OCI-LY3 (cell line): ENCODE results near the gene RBM22.

Experiments
- H2AFZ ChIP-seq: fragments of 200-600, 300-600 bp; shearing (Covaris generic); 2 replicates; pipeline ENCODE4 v1.6.0; 2014; ENCODE audit warnings: antibody characterized with exemption, low read depth, low read length
- H3K27ac ChIP-seq: fragments of 200-600, 300-600 bp; sonication (generic); 2 replicates; pipeline ENCODE4 v1.5.1; 2014; ENCODE audit warnings: mild to moderate bottlenecking, low read length, moderate library complexity, mixed read lengths
- H3K27me3 ChIP-seq: fragments of 200-600, 300-600 bp; sonication (generic); 2 replicates; pipeline ENCODE4 v1.6.1; 2014; ENCODE audit warnings: low read depth, low read length, mixed read lengths
- H3K36me3 ChIP-seq: fragments of 200-600, 300-600 bp; sonication (generic); replicated peaks from 2 replicates; pipeline ENCODE3; 2014; ENCODE audit warnings: low read depth, low read length, mixed read lengths
- H3K4me1 ChIP-seq: fragments of 300-600, 200-600 bp; sonication (generic); 2 replicates; pipeline ENCODE4 v1.6.1; 2014; ENCODE audit warnings: low read length, mixed read lengths
- H3K4me2 ChIP-seq: fragments of 200-600, 300-600 bp; sonication (generic); 2 replicates; pipeline ENCODE4 v1.6.1; 2014; ENCODE audit warnings: low read length, mixed read lengths
- H3K4me3 ChIP-seq: fragments of 300-600, 200-600 bp; sonication (generic); 2 replicates; pipeline ENCODE4 v1.5.1; 2014; ENCODE audit warnings: antibody characterized with exemption, mild to moderate bottlenecking, low read length, moderate library complexity
- H3K79me2 ChIP-seq: fragments of 300-600, 200-600 bp; shearing (Covaris generic); 2 replicates; pipeline ENCODE4 v1.6.1; 2014; ENCODE audit warnings: mild to moderate bottlenecking, low read length, mixed read lengths
- H3K9ac ChIP-seq: fragments of 300-600, 200-600 bp; shearing (Covaris generic); 2 replicates; pipeline ENCODE4 v1.6.0; 2014; ENCODE audit warnings: mild to moderate bottlenecking, low read length, moderate library complexity
- H3K9me3 ChIP-seq: fragments of 200-600, 300-600 bp; shearing (Covaris generic); 2 replicates; pipeline ENCODE4 v1.6.1; 2014; ENCODE audit warnings: low read length, mixed read lengths; ENCODE audit not compliant: insufficient read depth
- H4K20me1 ChIP-seq: fragments of 200-600, 300-600 bp; sonication (generic); 2 replicates; pipeline ENCODE4 v1.6.1; 2016; ENCODE audit warnings: low read length, mixed read lengths; ENCODE audit not compliant: insufficient read depth
- EZH2phosphoT487 ChIP-seq: fragments of 200-600 bp; shearing (Covaris generic); IDR thresholded peaks from 2 replicates; pipeline ENCODE4 v1.6.1; 2018; ENCODE audit warnings: antibody characterized with exemption, mixed run types, low read depth
- TF ChIP-seq, protein P1 (sequence below): fragments of 200-600, 300-600 bp; sonication (generic); IDR thresholded peaks from 2 replicates; pipeline ENCODE4 v1.5.1; 2014; ENCODE audit warnings: antibody characterized with exemption, low read length, low read depth

RBM22 gene

DNA sequence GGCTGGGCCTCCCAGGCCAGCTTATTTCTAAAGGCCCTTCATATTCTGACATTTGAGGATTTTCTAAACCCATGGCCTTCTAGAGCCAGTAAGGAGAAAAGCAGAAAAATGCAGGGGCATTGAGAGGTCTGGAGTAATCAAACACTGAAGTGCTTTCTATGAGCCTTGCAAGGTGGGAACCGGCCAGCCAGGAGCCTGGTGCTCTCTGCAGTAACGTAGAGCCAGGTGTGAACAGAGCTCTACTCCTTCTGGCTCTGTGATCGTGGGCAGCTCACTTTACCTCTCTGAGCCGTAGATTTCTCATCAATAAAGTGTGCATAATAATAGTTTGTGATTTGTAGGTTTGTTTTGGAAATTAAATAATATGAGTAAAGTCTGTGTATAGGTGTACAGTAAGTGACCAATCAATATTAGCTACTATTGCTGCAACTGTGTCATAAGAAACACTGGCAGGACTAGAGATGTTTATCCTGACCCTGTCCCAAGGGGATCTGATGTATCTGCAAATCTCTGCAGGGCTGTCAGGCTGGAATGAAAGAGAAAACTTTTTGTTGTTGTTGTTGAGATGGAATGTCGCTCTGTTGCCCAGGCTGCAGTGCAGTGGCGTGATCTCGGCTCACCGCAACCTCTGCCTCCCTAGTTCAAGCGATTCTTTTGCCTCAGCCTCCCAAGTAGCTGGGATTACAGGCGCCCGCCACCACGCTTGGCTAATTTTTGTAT, 57.7 kb downstream of the RBM22 start:
- H3K4me2 ChIP-seq = no peak overlapping the region
- no peaks in the 10 kb centered on the region for H3K36me3 ChIP-seq
- H3K9me3 ChIP-seq = no peaks in the 10 kb centered on the region
- TF ChIP-seq, protein P1, sequence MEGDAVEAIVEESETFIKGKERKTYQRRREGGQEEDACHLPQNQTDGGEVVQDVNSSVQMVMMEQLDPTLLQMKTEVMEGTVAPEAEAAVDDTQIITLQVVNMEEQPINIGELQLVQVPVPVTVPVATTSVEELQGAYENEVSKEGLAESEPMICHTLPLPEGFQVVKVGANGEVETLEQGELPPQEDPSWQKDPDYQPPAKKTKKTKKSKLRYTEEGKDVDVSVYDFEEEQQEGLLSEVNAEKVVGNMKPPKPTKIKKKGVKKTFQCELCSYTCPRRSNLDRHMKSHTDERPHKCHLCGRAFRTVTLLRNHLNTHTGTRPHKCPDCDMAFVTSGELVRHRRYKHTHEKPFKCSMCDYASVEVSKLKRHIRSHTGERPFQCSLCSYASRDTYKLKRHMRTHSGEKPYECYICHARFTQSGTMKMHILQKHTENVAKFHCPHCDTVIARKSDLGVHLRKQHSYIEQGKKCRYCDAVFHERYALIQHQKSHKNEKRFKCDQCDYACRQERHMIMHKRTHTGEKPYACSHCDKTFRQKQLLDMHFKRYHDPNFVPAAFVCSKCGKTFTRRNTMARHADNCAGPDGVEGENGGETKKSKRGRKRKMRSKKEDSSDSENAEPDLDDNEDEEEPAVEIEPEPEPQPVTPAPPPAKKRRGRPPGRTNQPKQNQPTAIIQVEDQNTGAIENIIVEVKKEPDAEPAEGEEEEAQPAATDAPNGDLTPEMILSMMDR = no peak
- no peak for TF ChIP-seq EZH2phosphoT487
- H3K4me1 ChIP-seq = no peaks in the 10 kb centered on the region
- H3K27ac ChIP-seq = no peak overlapping the region
- no peak overlapping the region for H2AFZ ChIP-seq
- H3K9ac ChIP-seq = no peak overlapping the region
- no peak overlapping the region for H3K4me3 ChIP-seq
- H3K79me2 ChIP-seq = no peaks in the 10 kb centered on the region
- H4K20me1 ChIP-seq = no peaks in the 10 kb centered on the region
- no peaks in the 10 kb centered on the region for H3K27me3 ChIP-seq

DNA sequence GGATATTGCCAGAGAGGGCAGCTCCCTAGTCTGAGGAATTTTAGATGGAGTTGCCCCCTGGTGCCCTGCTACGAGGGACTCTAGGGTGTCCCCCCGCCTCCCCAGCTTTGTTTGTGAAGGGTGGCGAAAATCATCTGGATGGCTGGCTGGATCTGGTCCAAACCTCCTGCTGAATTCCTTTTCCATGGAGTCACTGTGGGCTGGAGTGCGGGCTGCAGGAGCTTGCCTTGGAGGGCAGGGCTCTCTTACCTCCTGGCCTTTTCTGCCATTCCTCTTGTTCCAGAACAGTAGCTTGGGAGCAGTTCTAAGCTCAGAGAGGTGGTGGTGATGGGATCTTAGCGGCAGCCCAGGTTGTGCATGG, 58.3 kb downstream of the RBM22 start:
- no peaks in the 10 kb centered on the region for H3K79me2 ChIP-seq
- H4K20me1 ChIP-seq = no peaks in the 10 kb centered on the region
- H3K4me2 ChIP-seq = no peak overlapping the region
- H3K9ac ChIP-seq = no peak overlapping the region
- H3K27ac ChIP-seq = no peak overlapping the region
- no peaks in the 10 kb centered on the region for H3K36me3 ChIP-seq
- H3K27me3 ChIP-seq = no peaks in the 10 kb centered on the region
- H2AFZ ChIP-seq = no peak overlapping the region
- no peaks in the 10 kb centered on the region for H3K4me1 ChIP-seq
- no peak overlapping the region for H3K4me3 ChIP-seq
- no peaks in the 10 kb centered on the region for H3K9me3 ChIP-seq
- TF ChIP-seq, protein P1 = no peak
- no peak for TF ChIP-seq EZH2phosphoT487

DNA sequence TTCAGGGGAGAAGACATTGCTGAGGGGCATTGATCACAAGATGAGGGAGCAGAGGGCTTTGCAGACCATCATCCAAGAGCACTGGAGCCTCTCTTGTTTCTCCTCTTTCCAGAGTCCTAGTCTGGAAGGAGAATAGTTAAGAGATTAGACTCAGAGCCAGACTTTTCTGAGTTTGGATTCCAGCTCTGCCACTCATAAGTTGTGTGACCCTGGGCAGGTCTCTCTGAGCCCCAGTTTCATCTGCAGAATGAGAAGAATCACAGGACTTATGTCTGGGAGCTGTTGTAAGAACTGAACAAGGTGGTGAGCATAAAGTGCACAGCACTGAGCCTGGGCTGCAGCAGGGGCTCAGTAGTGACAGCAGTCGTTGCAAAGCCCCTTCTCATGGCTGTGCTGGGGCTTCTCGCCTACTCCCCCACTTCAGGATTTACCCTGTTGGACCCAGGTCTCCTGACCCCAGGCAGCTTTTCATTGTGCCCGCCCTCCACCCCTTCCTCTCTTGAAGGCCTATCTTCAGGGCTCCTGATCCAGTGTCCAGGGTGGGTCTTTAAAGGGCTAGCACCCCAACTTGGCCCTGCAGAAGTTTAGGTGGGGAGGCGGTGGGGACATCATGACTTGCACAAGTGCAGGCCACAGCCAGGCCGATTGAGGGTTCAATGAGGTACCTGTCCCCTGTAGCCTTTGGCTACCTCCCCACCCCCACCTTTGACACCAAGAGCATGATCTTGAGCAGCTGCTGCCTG, 58.9 kb downstream of the RBM22 start:
- H3K9ac ChIP-seq = no peak overlapping the region
- H3K4me2 ChIP-seq = no peak overlapping the region
- H2AFZ ChIP-seq = no peak overlapping the region
- H4K20me1 ChIP-seq = no peaks in the 10 kb centered on the region
- H3K9me3 ChIP-seq = no peaks in the 10 kb centered on the region
- TF ChIP-seq, protein P1 = no peak
- no peak for TF ChIP-seq EZH2phosphoT487
- H3K79me2 ChIP-seq = no peaks in the 10 kb centered on the region
- H3K4me1 ChIP-seq = no peaks in the 10 kb centered on the region
- H3K36me3 ChIP-seq = no peaks in the 10 kb centered on the region
- H3K27me3 ChIP-seq = 0 out of 2 replicates have a peak, but pooled peaks cover 2% of the 10 kb centered on the region
- no peak overlapping the region for H3K4me3 ChIP-seq
- no peak overlapping the region for H3K27ac ChIP-seq

DNA sequence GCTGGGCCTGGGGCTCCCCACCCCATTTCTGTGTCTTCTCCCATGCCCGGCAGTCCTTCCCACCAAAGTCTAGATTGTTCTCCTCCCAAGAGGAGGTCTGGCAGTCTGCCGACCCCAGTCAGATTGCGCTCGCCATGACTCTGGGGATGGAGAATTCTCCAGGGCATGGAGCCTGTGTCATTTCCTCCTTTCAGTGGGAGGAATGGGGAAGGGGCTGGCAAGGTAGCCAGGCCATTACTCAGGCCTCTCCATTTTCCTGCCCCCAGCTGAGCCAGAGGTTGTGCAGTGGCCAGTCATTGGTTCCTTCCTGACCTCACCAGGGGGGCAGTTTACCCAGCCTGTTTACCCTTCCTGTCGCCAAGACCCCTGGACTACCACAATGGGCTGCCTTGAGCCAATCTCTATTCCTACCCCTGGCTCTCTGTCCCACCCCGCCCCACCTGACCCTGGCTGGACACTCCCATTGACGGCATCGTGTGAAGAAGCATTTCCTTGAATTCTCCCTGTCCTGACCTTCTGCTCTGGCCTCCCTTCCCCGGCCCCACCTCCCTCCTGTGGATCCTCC, 59.8 kb downstream of the RBM22 start:
- no peaks in the 10 kb centered on the region for H3K4me1 ChIP-seq
- H3K36me3 ChIP-seq = no peaks in the 10 kb centered on the region
- H4K20me1 ChIP-seq = no peaks in the 10 kb centered on the region
- H3K9ac ChIP-seq = no peak overlapping the region
- no peak overlapping the region for H3K27ac ChIP-seq
- no peak overlapping the region for H3K4me3 ChIP-seq
- H3K9me3 ChIP-seq = no peaks in the 10 kb centered on the region
- 0 out of 2 replicates have a peak, but pooled peaks cover 3% of the 10 kb centered on the region for H3K27me3 ChIP-seq
- H3K79me2 ChIP-seq = no peaks in the 10 kb centered on the region
- H3K4me2 ChIP-seq = no peak overlapping the region
- TF ChIP-seq, protein P1 = no peak
- TF ChIP-seq EZH2phosphoT487 = no peak
- H2AFZ ChIP-seq = no peak overlapping the region
